HG02973 (cell line): ENCODE data around the gene NGEF.
A peak's percentile ranks its signal among the peaks of the same experiment; 100 is the strongest.
"Not testable (repeated sequence)": the region's sequence is repeated elsewhere in the genome, so short reads cannot be mapped to it uniquely, and the experiment has no call there.

Source experiments
- ATAC-seq: cut with Tn5 transposase; IDR thresholded peaks from one replicate; pipeline ENCODE4 v1.9.1; 2021; ENCODE audit warnings: moderate library complexity; ENCODE audit not compliant: unreplicated experiment

The NGEF gene

GRCh38 chr2:233013027-233013461 is at the start of gene NGEF:
Gene NGEF (minus strand): TSS chr2:233013256. CDS start chr2:232974890, 38,366 bp downstream.
- ATAC-seq = no peak

- no peak for ATAC-seq
Observed at GRCh38 chr2:233062451-233062850, 49.4 kb upstream of the NGEF start.

- ATAC-seq = peak; percentile 29
Observed at GRCh38 chr2:233061591-233062450, 48.8 kb upstream of the NGEF start.

DNA sequence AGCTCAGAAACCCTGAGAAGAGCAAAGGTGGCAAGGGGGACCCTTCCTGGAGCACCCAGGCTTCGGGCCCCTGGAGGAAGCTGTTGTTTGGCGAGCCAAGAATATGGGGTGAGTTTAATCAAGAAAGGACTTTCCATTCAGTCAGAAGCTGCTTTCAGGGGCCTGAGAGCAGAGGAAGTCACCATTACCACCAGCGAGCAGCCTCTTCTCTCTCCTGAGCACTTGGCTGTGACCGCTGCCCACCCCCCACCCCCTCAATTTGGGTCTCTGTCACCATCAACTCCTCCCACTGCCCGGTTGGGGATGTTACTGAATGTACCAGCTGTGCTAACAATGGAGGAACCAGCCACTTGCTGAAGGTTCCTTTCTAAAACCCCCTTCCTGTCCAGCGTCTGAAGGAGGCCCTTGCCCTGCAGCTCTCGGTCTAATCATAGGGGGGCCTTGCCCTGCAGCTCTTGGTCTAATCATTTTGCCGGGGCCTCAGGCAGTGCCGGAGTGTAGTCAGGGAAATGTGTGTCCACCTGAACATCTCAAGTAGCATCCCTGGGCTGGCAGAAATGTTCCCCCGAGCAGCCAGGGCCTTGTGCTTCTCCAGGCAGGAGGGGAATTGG is 48.0 kb upstream of the NGEF start:
- peak; percentile 23 for ATAC-seq

DNA sequence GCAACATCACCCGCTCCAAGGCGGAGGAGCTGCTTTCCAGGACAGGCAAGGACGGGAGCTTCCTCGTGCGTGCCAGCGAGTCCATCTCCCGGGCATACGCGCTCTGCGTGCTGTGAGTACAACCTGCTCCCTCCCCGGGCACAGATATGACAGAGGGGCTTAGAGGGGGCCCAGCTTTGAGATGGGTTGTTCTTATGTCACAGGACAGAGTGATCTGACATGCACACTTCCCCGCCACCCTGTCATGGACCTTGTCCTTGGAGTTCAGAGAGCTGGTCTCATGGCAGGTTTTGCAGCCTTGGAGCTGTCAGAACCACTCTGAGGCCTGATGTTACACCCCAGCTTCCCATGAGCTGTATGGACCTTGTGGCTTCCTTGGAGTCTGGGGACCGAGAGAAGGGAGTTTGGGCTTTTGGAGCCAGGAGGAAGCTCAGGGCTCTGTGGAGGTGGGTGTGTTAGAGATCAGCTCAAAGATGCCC is 47.5 kb upstream of the NGEF start:
- ATAC-seq = no peak

DNA sequence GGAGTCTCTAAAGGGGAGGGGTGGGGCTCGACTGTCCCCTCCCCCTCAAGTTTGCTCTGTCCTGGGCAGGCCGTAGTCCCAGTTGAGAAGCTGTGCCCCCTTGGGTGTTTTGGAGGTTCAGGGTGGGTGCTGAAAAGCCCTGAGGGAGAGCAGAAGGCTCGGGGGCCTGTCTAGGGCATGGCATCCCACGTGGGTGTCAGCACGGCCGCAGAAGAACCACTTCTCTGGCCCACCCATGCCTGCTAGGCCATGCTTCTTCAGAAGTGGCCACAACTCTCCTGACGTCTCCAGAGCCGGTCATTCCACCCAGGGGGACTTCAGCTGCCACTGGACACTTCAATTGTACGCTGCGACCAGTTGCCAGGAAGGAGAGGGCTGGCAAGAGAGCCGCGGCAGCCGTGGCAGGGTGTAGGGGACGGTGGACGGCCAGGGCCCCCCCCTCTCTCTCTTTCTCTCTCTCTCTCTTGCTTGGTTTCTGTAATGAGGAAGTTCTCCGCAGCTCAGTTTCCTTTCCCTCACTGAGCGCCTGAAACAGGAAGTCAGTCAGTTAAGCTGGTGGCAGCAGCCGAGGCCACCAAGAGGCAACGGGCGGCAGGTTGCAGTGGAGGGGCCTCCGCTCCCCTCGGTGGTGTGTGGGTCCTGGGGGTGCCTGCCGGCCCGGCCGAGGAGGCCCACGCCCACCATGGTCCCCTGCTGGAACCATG is 46.9 kb upstream of the NGEF start, which contains the start of gene INPP5D:
TSS of gene INPP5D (plus strand) at position 546 of the 704 bp plus-strand sequence. CDS start at position 683, 137 bp downstream.
- peak; percentile 49 for ATAC-seq

DNA sequence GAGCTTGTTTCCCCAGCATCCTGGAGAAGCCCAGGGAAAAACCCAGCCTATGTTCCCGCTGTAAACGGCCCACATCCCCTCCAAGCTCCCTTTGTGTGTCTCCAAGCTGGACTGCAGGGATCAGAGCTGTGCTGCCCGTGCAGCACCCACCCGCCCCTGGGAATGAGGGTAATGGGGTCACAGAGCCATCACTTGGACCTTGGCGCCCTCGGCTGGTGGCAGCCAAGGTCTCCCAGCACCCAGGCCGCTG is 46.4 kb upstream of the NGEF start:
- ATAC-seq = no peak

- ATAC-seq = no peak
Observed at GRCh38 chr2:233058717-233059546, 45.9 kb upstream of the NGEF start.

- ATAC-seq = no peak
Observed at GRCh38 chr2:233056961-233057605, 44.0 kb upstream of the NGEF start.

GRCh38 chr2:233055362-233055761 is 42.3 kb upstream of the NGEF start:
- no peak for ATAC-seq

DNA sequence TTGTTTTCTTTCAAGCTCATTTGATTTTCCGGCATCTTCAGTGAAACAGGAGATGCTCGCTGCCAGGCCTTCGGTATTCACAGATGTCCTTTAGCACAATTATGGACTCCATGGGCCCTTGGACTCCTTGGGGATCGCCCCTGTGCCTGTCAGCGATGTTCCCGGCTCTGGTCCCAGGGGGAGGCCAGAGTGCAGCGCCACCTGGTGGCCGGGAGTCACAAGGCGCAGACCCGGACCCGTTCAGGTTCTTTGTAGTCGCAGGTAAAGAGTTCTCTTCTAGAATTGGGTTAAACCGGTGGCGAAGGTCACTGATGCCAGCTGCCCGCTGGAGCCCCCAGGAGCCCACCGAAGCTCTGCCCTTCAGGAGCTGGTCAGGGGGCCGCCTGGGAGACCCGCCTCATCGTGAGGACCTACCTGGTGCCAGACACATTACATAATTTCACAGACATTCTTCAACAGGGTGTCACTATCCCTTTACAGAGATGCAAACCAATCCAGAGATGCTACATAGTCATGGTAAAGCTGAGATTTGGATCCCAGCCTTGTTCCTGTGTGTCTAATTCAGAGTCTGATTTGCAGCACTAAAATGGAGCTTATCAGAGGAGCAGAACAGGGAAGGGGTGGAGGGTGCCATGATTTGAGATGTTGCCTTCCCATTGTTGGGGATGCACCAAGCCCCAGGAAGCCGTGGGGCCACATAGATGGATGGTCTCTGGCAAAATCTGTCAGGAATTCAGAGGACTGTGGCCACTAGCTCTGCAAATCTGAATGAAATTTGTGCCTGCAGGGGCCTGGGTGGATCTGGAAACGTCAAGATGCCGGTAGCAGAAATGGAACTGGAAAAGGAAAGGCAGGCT is 41.1 kb upstream of the NGEF start:
- ATAC-seq = no peak

DNA sequence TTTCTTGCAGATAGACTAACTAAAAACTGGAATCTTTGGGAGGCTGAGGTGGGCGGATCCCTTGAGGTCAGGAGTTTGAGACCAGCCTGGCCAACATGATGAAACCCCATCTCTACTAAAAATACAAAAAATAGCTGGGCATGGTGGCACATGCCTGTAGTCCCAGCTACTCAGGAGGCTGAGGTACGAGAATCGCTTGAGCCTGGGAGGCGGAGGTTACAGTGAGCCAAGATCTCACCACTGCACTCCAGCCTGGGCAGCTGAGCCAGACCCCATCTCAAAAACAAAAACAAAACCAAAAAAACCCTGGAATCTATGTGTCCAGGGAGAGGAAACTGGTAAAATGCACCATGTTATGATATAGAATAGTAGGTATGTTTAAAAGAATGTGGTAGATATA is 39.5 kb upstream of the NGEF start:
- not testable (repeated sequence) for ATAC-seq

DNA sequence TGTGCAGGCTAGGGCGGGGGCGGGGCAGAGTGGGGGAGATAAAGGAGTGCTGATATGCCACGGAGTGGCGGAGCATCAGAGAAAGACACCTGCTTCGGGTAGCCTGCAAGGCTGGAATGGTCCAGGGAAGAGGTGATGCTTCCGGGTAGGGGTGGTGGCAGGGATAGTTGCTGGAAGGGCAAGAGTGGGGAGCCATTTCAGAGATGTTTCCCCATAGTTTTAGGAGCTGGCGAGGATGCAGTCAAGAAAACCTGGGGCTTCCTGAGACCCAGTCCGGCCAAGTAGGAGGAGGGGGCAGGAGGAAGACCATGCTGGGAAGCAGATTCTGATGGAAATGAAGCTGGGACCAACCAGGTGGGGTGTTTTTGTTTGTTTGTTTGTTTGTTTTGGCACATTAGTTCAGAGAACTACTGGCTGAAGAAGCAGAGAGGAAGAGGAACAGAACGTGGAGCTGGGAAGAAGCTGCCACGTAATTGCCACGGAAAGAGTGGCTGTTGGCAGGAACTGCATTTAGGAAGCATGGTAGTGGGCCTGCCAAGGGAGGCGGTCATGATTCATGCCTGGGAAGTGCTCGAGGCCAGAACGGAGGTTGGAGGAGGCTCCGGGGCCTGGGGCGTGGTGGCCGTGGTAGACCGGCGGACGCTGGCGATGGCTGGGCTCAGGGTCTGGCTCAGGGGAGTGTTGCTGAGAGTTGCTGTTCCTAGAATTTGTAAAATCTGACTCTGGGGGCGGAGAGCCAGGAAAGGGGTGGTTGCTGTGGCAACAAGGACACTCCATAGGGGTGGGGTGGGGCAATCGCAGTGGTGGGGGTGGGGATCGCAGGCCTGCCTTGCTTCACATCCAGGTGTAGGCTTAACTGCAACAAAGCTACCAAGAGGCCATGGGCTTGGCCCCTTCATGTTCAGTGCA is 38.4 kb upstream of the NGEF start:
- ATAC-seq = no peak

DNA sequence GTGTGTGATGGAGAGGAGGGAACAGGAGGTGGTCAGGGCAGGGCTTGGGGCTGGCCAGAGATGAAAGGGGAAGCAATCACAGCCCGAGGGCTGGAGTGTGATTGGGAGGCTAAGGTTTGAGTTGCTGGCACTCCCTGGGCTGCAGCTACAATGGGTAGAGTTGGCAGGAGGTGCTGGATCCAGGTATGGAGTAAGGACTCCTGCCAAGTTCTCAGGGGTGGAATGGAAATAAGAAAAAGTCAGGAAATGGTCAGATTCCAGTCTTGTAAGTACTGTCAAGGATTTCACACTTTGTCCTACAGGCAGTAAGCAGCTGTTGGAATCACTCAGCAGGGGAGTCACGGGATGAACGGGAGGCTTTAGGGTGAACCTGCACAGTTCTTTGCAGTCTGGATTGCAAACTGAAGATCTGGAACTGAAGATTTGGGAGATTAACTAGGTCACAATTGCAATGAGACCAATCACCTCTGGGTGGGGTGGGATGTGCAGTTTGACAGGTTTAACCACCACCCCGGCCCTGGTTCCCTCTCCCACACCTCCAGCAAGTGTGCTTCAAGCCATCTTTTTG is 36.2 kb upstream of the NGEF start:
- no peak for ATAC-seq

DNA sequence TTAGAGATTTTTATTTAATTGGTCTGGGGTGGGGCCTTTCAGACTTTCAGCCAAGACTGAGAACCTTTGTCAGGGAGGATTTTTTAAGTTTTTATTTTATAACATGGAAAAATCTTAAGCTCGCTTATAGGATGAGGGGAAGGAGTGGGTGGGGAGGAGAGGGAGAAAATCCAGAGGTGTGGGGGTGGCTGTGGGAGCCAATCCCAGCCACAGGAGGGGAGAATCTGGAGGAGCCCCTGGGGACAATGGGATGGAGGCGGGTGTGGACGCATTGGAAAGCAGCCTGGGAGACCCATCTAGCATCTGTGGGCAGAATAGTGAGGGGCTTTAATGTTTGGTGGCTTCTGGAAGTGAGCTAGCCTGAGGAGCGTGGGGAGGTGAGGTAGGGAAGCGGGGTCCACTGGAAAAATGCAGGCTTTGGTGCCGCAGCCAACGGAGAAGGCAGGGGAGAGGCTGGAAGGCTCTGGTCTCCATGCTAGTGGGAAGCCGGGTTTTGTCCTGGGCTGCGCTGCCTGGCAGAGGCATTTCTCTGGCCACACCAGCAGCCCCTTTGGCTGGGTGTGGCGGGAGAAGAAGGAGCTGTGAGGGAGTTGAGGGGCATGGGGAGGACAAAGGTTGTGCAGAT is 35.6 kb upstream of the NGEF start:
- no peak for ATAC-seq

DNA sequence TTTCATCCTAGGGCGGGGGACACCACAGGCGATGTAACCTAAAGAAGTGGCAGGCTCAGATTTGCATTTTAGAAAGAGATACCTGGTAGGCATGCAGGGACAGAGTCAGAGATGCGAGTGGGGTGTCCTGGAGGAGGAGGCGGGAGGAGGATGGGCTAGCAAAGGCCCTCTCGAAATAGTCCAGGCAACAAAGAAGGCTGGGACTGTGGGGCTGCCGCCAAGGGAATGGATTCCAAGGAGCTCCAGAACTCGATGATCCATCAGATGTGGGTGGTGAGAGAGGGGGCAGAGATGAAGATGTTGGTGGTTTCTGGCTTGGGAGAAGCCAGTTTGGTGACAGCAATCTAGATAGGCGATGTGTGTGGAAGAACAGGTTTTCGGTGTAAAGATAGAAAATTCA is 34.6 kb upstream of the NGEF start:
- no peak for ATAC-seq

GRCh38 chr2:233047206-233047605 is 34.1 kb upstream of the NGEF start:
- ATAC-seq = no peak
